ENCODE results near the gene WWC2. TPM values are rescaled to one million over a fixed set of nuclear protein-coding genes. Genes with fewer than 3 reads are reported as not detected.

The WWC2 gene
- total RNA-seq, 1 donor from 2014 or later, result 39.6 TPM

DNA sequence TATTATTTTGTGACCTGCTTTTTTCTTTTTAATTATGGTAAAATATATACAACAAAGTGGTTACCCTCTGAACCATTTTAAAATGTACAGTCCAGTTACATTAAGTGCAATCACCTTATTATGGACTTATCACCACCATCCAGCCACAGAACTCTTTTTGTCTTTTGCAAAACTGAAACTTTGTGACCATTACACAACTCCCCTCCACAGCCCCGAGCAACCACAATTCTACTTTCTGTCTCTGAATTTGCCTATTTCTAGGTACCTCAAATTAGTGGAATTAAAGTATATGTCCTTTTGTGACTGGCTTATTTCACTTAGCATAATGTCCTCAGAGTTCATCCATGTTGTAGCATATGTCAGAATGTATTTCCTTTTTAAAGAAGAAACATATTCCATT lies 39.3 kb upstream of the WWC2 start:
- no peaks in the 10 kb centered on the region for H3K4me1 ChIP-seq
- TF ChIP-seq CTCF (IDR thresholded peaks at IDR 0.05), result no peak
- Mint-ChIP-seq H3K4me3 (no peak overlapping the region), H3K4me1 (no peaks in the 10 kb centered on the region), H3K36me3 (no peaks in the 10 kb centered on the region), H3K27me3 (ENCODE audit: insufficient read depth, low read depth) (no peaks in the 10 kb centered on the region), H3K9me3 (peaks cover 6% of the 10 kb centered on the region), H3K27ac (no peak overlapping the region)
- no peaks in the 10 kb centered on the region for H3F3A ChIP-seq (ENCODE audit: low read depth)
- H3K27ac ChIP-seq, result no peak overlapping the region
- H3K79me2 ChIP-seq (ENCODE audit: low read depth), result no peaks in the 10 kb centered on the region
- H3K4me3 ChIP-seq, result no peak overlapping the region
- no peaks in the 10 kb centered on the region for H3K9me3 ChIP-seq (ENCODE audit: low read depth)
- DNase-seq (ENCODE audit: low spot score), result no peak
- H2AFZ ChIP-seq (replicated peaks), result no peak overlapping the region
- no peak overlapping the region for H3K4me2 ChIP-seq
- no peaks in the 10 kb centered on the region for H3K36me3 ChIP-seq
- no peaks in the 10 kb centered on the region for H3K27me3 ChIP-seq
- no peaks in the 10 kb centered on the region for H4K20me1 ChIP-seq (ENCODE audit: low read depth)
- no peak overlapping the region for H3K9ac ChIP-seq

- H3K4me1 Mint-ChIP-seq, result no peaks in the 10 kb centered on the region
- H3K36me3 Mint-ChIP-seq, result no peaks in the 10 kb centered on the region
- TF ChIP-seq CTCF (IDR thresholded peaks at IDR 0.05) (no peak), EZH2phosphoT487 (IDR thresholded peaks at IDR 0.05) (no peak), EZH2 (IDR thresholded peaks at IDR 0.05) (no peak)
- no peak overlapping the region for H3K4me3 Mint-ChIP-seq
- H3F3A ChIP-seq (ENCODE audit: low read depth), result no peaks in the 10 kb centered on the region
- no peaks in the 10 kb centered on the region for H3K4me1 ChIP-seq
- no peaks in the 10 kb centered on the region for H3K9me3 ChIP-seq (ENCODE audit: low read depth)
- H3K4me2 ChIP-seq, result no peak overlapping the region
- no peaks in the 10 kb centered on the region for H3K79me2 ChIP-seq (ENCODE audit: low read depth)
- no peak overlapping the region for H3K9ac ChIP-seq
- H3K27ac ChIP-seq, result no peak overlapping the region
- no peak overlapping the region for H3K27ac Mint-ChIP-seq
- no peak for DNase-seq (ENCODE audit: low spot score)
- H3K36me3 ChIP-seq, result no peaks in the 10 kb centered on the region
- no peaks in the 10 kb centered on the region for H3K27me3 ChIP-seq
- H3K9me3 Mint-ChIP-seq, result peaks cover 17% of the 10 kb centered on the region
- no peak overlapping the region for H3K4me3 ChIP-seq
- peaks cover 9% of the 10 kb centered on the region for H3K27me3 Mint-ChIP-seq (ENCODE audit: insufficient read depth, low read depth)
- H2AFZ ChIP-seq (replicated peaks), result no peak overlapping the region
- H4K20me1 ChIP-seq (ENCODE audit: low read depth), result no peaks in the 10 kb centered on the region
These were observed 30.6 kb upstream of the WWC2 start for GRCh38 chr4:183068502-183068901.

DNA sequence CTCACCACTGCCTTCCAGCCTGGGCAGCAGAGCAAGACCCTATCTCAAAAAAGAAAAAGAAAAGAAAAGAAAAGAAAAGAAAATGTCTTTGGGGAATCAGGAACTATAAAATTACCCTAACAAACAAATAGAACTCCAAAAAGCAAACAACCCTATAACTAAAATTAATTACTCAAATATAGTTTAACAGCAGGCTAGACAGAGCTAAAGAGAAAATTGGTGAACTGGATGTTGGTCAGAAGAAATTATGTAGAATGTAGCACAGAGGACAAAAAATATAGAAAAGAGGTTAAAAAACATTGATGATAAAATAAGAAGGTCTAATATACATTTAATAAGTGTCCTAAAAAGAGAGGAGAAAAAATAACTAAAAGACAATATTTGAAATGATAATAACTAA lies 27.8 kb upstream of the WWC2 start:
- Histone ChIP-seq H3K4me1 (no peaks in the 10 kb centered on the region), H3K27ac (no peak overlapping the region), H3F3A (ENCODE audit: low read depth) (no peaks in the 10 kb centered on the region), H3K4me2 (no peak overlapping the region), H3K36me3 (no peaks in the 10 kb centered on the region), H3K4me3 (no peak overlapping the region), H3K9me3 (ENCODE audit: low read depth) (no peaks in the 10 kb centered on the region), H4K20me1 (ENCODE audit: low read depth) (no peaks in the 10 kb centered on the region), H3K9ac (no peak overlapping the region), H2AFZ (replicated peaks) (no peak overlapping the region), H3K79me2 (ENCODE audit: low read depth) (no peaks in the 10 kb centered on the region), H3K27me3 (no peaks in the 10 kb centered on the region)
- Mint-ChIP-seq H3K27me3 (ENCODE audit: insufficient read depth, low read depth) (peaks cover 9% of the 10 kb centered on the region), H3K9me3 (peaks cover 17% of the 10 kb centered on the region), H3K36me3 (no peaks in the 10 kb centered on the region), H3K4me1 (no peaks in the 10 kb centered on the region), H3K27ac (no peak overlapping the region), H3K4me3 (no peak overlapping the region)
- no peak for DNase-seq (ENCODE audit: low spot score)
- no peak for TF ChIP-seq CTCF (IDR thresholded peaks at IDR 0.05)
- no peak for TF ChIP-seq EZH2phosphoT487 (IDR thresholded peaks at IDR 0.05)
- no peak for TF ChIP-seq EZH2 (IDR thresholded peaks at IDR 0.05)

GRCh38 chr4:183072176-183072575 lies 26.9 kb upstream of the WWC2 start:
- no peak overlapping the region for H3K9ac ChIP-seq
- no peaks in the 10 kb centered on the region for H3K4me1 ChIP-seq
- no peaks in the 10 kb centered on the region for H3K79me2 ChIP-seq (ENCODE audit: low read depth)
- Mint-ChIP-seq H3K36me3 (no peaks in the 10 kb centered on the region), H3K4me3 (no peak overlapping the region), H3K4me1 (no peaks in the 10 kb centered on the region), H3K27me3 (ENCODE audit: insufficient read depth, low read depth) (peaks cover 9% of the 10 kb centered on the region), H3K27ac (no peak overlapping the region), H3K9me3 (peaks cover 17% of the 10 kb centered on the region)
- no peaks in the 10 kb centered on the region for H3K9me3 ChIP-seq (ENCODE audit: low read depth)
- H4K20me1 ChIP-seq (ENCODE audit: low read depth), result no peaks in the 10 kb centered on the region
- no peak for DNase-seq (ENCODE audit: low spot score)
- no peak for TF ChIP-seq EZH2phosphoT487 (IDR thresholded peaks at IDR 0.05)
- TF ChIP-seq CTCF (IDR thresholded peaks at IDR 0.05), result no peak
- no peak for TF ChIP-seq EZH2 (IDR thresholded peaks at IDR 0.05)
- H3K27ac ChIP-seq, result no peak overlapping the region
- no peak overlapping the region for H3K4me2 ChIP-seq
- H3K27me3 ChIP-seq, result no peaks in the 10 kb centered on the region
- H3F3A ChIP-seq (ENCODE audit: low read depth), result no peaks in the 10 kb centered on the region
- no peaks in the 10 kb centered on the region for H3K36me3 ChIP-seq
- no peak overlapping the region for H2AFZ ChIP-seq (replicated peaks)
- no peak overlapping the region for H3K4me3 ChIP-seq
